ENCODE measurements around the gene CPED1.

CPED1 gene

DNA sequence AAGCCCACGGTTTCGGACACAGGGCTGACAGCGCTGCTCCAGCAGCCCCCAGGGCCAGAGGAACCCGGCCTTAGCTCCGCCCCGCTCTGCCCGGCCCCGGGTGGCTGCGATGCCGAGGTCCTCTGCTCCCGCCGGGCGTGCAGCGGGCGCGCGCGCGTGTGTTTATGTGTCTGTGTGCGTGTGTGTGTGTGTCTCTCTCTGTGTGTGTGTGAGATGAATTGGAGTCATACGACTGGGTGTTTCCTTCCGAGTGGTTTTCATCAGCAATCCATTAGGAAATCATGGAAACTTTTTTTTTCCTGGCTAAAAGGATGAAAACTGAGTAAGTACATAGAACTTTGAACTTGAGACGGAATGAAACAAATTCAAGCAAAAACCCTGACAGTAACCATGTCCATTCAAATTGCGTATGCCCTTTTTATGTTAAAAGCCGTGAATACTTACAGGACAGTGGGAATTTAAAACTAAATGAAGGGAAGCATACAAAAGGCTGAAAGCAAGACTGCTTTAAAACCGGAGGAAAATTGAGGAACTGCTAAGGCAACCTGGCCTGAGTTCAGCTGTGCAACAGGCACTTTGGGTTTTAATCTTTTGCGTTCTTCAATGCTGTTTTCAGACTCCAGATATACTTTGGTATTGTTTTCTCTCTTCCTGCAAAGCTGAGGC is at the start of gene CPED1:
Gene CPED1, plus strand, starts transcription at position 121 of the 666 bp plus-strand sequence. CDS start 911 bp downstream, outside the sequence.
- H3K27me3 Mint-ChIP-seq (ENCODE audit: low read depth), result peaks cover 64% of the 10 kb centered on the region
- peaks cover 11% of the 10 kb centered on the region for H3K4me1 Mint-ChIP-seq (ENCODE audit: low read depth)
- no peak within 1 kb of the TSS for H3K27ac Mint-ChIP-seq
- no peaks in the 10 kb centered on the region for H3K9me3 Mint-ChIP-seq
- peak within 1 kb of the TSS; percentile 67 for H3K4me3 Mint-ChIP-seq
- H3K36me3 Mint-ChIP-seq (ENCODE audit: low read depth), result no peaks in the 10 kb centered on the region

DNA sequence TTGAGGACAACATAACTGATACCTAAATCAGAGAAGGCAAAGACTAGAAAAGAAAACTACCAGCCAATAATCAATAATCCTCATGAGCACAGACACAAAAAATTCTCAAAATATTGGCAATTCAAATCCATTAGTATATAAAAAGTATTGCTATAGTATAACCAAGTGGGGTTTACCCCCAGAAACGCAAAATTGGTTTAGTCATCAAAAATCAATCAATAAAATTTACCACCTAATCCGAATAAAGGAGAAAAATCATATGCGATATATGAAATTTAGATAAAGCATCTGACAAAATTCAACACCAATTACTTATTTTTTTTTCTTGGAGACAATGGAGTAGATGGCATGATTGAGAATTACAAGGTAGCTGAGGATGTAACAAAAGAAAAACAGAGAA is 49.2 kb upstream of the CPED1 start:
- no peaks in the 10 kb centered on the region for H3K9me3 Mint-ChIP-seq
- H3K4me1 Mint-ChIP-seq (ENCODE audit: low read depth), result no peaks in the 10 kb centered on the region
- H3K4me3 Mint-ChIP-seq, result no peak overlapping the region
- H3K36me3 Mint-ChIP-seq (ENCODE audit: low read depth), result no peaks in the 10 kb centered on the region
- H3K27me3 Mint-ChIP-seq (ENCODE audit: low read depth), result peaks cover 19% of the 10 kb centered on the region
- no peak overlapping the region for H3K27ac Mint-ChIP-seq

DNA sequence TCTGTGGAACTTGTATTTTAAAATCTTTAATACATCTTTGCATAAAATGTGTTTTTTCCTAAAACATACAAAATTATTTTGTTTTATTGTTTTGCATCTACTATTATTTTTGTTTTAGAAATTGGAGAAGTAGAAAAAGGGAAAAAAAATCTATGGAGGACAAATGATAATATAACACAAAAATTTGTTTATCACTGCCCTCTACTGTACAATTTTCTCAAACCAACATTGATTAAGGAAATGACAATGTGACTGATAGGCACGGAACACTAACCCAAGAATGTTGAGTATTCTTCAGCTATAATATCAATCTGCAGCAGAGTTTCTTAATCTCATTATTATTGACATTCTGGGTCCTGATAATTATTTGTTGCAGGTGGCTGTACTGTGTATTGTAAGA is 47.4 kb upstream of the CPED1 start:
- Mint-ChIP-seq H3K4me3 (no peak overlapping the region), H3K27ac (no peak overlapping the region), H3K27me3 (ENCODE audit: low read depth) (peaks cover 21% of the 10 kb centered on the region), H3K9me3 (no peaks in the 10 kb centered on the region), H3K4me1 (ENCODE audit: low read depth) (no peaks in the 10 kb centered on the region), H3K36me3 (ENCODE audit: low read depth) (no peaks in the 10 kb centered on the region)

DNA sequence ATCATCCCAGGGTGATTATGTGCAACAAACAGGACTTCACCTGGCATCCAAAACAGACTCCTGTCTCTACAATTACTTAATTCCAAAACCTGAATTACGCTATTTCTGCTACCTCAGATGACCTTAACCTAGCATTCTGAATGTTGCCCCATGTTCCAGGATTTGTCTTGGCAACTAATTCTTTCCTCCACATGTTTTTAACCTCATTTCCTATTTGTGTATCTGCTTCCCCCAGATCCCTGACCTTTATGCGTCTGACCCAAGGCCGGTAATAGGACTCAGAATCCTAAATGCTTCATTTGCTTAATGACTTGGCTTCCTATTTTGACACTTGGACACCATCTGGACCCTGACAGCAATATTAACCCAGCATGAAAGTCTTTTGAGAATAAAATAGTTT is 46.7 kb upstream of the CPED1 start:
- H3K36me3 Mint-ChIP-seq (ENCODE audit: low read depth), result no peaks in the 10 kb centered on the region
- no peaks in the 10 kb centered on the region for H3K9me3 Mint-ChIP-seq
- H3K4me1 Mint-ChIP-seq (ENCODE audit: low read depth), result no peaks in the 10 kb centered on the region
- H3K27ac Mint-ChIP-seq, result no peak overlapping the region
- H3K27me3 Mint-ChIP-seq (ENCODE audit: low read depth), result peaks cover 28% of the 10 kb centered on the region
- no peak overlapping the region for H3K4me3 Mint-ChIP-seq

DNA sequence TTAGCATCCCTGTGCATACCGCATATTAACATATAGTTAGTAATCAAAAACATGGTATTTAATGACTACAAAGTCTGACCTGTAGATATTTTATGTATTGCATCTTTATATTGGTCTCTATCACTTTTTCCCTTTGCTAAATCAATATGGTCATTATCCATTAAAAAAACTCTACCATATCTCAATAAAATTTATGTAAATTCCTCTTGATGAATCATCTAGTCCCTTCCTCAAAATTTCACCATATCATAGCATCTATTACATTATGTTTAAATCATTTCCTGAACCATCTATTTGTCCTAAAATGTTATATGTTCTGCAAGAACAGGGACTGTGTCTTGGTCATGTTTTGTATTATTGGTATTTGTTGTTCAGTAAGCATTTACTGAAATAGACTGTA is 45.6 kb upstream of the CPED1 start:
- H3K27me3 Mint-ChIP-seq (ENCODE audit: low read depth), result peaks cover 31% of the 10 kb centered on the region

DNA sequence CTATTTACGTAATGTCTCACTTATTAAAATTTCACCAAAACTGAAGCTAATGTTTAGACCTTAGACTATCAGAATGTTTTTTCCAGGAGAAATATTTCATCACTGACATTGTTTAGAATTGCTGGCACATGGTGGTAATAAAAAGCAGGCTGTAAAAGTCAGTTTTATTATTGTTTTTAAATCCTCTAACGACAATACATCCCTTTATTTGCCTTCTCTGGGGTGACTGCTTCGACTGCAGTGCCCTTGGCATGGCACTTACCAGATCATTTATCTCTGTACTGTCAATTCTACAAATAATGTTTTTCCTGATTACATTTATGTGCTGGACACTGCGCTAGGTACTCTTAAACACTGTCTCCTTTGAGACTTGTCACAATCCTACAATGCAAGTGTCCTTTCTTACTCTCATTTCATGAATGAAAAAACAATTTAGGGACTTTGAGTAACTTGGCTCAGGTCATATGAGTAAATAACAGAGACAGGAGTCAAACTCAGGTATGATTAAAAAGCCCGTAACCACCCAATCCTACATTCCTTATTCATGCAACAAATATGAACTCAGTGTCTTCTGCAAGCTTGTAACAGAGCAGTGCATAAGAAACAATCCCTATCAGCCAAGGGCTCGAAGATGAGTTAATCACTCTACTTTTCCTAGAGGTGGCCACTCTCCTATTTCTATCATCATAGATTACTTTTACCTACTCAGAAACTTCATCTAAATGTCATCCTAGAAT is 43.5 kb upstream of the CPED1 start:
- peaks cover 7% of the 10 kb centered on the region for H3K4me1 Mint-ChIP-seq (ENCODE audit: low read depth)
- H3K36me3 Mint-ChIP-seq (ENCODE audit: low read depth), result no peaks in the 10 kb centered on the region
- no peak overlapping the region for H3K27ac Mint-ChIP-seq
- H3K27me3 Mint-ChIP-seq (ENCODE audit: low read depth), result peaks cover 31% of the 10 kb centered on the region
- no peaks in the 10 kb centered on the region for H3K9me3 Mint-ChIP-seq
- H3K4me3 Mint-ChIP-seq, result no peak overlapping the region

More for the DNA sequence above, 45.6 kb upstream of the CPED1 start:
- no peaks in the 10 kb centered on the region for H3K36me3 Mint-ChIP-seq (ENCODE audit: low read depth)
- no peaks in the 10 kb centered on the region for H3K9me3 Mint-ChIP-seq
- H3K27ac Mint-ChIP-seq, result no peak overlapping the region
- H3K4me1 Mint-ChIP-seq (ENCODE audit: low read depth), result no peaks in the 10 kb centered on the region
- no peak overlapping the region for H3K4me3 Mint-ChIP-seq

DNA sequence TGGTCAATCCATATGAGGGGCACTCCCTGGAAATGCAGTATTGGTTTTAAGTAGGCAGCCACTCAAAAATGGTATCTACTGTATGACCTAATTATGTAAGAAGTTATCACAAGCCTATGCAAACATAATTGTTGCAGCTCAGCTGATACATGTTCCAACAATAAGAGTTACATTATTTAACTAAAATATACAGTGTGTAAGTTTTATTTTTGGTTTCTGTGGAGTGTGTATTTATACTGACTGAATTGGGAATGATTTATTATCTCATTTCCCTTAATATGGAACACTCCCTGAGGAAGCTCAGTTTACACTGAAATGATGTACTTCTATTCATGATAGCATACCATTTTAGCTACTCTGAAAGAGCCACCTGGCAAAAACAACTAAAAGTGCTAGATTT is 40.5 kb upstream of the CPED1 start:
- peaks cover 24% of the 10 kb centered on the region for H3K27me3 Mint-ChIP-seq (ENCODE audit: low read depth)
- H3K4me1 Mint-ChIP-seq (ENCODE audit: low read depth), result peaks cover 12% of the 10 kb centered on the region
- peaks cover 8% of the 10 kb centered on the region for H3K36me3 Mint-ChIP-seq (ENCODE audit: low read depth)
- no peak overlapping the region for H3K27ac Mint-ChIP-seq
- H3K9me3 Mint-ChIP-seq, result no peaks in the 10 kb centered on the region
- peak overlapping the region; percentile 19 for H3K4me3 Mint-ChIP-seq

DNA sequence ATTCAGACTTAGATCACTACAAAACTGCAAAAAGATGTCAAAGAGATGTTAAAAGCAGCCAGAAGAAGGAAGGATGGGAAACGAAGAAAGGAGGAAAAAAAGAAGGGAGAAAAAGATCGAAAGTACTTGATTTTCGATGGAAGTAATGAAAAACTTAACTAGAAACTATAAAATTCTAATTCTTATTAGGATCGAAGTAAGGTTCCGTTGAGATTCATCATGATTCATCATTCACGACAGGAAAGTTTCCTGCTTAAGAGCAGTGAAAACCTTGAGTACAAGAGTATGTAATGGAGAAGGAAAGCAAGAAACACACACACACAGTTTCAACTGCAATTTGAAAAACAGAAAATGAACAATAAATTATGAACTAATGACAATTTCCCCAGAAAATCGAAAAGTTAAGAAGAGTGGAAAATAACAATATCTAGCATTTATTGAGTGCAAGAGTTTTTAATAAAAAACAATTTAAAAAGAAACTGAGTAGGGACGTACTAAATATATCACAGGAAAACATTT is 39.1 kb upstream of the CPED1 start:
- Mint-ChIP-seq H3K27ac (peak overlapping the region; percentile 96), H3K27me3 (ENCODE audit: low read depth) (peaks cover 24% of the 10 kb centered on the region), H3K36me3 (ENCODE audit: low read depth) (peaks cover 11% of the 10 kb centered on the region), H3K4me3 (peak overlapping the region; percentile 94), H3K4me1 (ENCODE audit: low read depth) (peaks cover 12% of the 10 kb centered on the region), H3K9me3 (no peaks in the 10 kb centered on the region)

DNA sequence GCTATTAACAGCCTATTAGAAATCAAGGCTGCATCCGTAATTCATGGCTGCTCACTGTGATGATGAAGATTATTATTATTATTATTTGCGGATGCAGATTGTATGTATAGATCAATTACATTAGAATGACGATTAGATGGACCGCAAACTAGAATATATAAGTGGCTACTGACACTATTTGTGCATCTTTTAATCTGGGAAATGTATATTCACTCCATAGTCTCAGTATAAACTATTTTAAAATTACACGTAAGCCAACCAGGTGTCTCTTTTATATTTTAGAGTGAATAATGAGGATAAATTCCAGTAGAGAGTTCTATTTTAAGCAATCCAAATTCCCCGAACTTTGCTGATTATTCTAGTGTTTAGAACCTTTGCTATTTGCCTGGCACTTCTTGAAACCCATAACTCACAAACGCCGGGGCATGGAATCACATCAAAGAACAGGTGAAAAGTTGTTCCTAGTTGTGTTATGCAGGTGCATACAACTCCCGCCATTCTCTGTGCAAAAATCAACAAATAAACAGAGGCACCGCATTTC is 38.4 kb upstream of the CPED1 start:
- Mint-ChIP-seq H3K4me1 (ENCODE audit: low read depth) (peaks cover 13% of the 10 kb centered on the region), H3K27ac (peak overlapping the region; percentile 96), H3K4me3 (peak overlapping the region; percentile 94), H3K9me3 (no peaks in the 10 kb centered on the region), H3K27me3 (ENCODE audit: low read depth) (peaks cover 21% of the 10 kb centered on the region), H3K36me3 (ENCODE audit: low read depth) (peaks cover 13% of the 10 kb centered on the region)

DNA sequence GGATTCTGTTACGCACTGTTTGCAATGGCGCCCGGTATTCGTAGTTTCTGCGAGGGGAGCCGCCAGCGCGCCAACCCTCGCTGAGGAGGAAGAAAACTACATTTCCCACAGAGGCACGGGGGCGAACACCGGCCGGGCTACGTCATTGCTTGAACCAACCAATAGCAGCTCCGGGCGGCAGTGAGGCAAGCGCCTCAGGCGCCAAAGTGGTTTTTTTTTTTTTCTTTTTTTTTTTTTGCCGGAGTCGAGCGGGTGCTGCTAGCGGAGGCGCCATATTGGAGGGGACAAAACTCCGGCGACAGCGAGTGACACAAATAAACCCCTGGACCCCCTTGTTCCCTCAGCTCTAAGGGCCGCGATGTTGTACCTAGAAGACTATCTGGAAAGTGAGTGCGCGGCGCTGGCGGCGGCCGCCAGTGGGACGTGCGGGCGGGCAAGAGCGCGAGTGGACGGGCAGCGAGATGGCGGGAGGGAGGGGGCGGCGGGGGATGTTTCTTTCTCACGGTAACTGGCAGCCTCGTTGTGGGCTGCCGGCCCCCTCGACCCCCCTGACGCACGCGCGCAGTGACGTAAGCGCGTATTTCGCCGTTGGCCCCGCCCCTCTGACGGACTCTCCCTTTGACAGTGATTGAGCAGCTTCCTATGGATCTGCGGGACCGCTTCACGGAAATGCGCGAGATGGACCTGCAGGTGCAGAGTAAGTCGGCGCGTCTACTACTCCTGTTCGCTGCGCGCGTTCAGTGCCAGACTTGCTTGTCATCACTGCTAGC is 37.8 kb upstream of the CPED1 start, which contains the start of gene ING3:
Gene ING3, plus strand, starts transcription at position 239 of the 770 bp plus-strand sequence. Its CDS starts 120 bp downstream, at position 359.
- Mint-ChIP-seq H3K4me3 (peak within 1 kb of the TSS; percentile 94), H3K36me3 (ENCODE audit: low read depth) (peaks cover 17% of the 10 kb centered on the region), H3K4me1 (ENCODE audit: low read depth) (peaks cover 15% of the 10 kb centered on the region), H3K27me3 (ENCODE audit: low read depth) (peaks cover 15% of the 10 kb centered on the region), H3K9me3 (no peaks in the 10 kb centered on the region), H3K27ac (peak within 1 kb of the TSS; percentile 96)

DNA sequence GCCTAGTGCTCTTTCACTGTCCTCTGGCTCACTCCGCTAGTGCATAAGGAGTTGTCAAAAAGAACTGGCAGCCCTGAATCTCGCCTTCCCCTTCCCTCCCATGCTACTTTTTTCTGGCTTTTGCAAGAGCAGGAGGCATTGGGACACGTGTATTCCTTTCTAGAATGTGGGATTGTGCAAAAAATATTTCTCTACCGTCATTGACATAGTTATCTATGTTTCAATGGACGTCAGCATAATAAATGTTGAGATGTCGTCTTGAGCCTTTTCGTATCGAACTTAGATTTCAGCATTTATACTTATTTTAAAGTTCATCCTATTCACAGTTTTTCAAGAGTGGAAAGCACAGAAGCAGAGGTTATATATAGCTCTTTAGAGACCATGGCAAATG is 37.2 kb upstream of the CPED1 start:
- Mint-ChIP-seq H3K27ac (peak overlapping the region; percentile 96), H3K4me1 (ENCODE audit: low read depth) (peaks cover 15% of the 10 kb centered on the region), H3K27me3 (ENCODE audit: low read depth) (peaks cover 11% of the 10 kb centered on the region), H3K4me3 (peak overlapping the region; percentile 94), H3K36me3 (ENCODE audit: low read depth) (peaks cover 20% of the 10 kb centered on the region), H3K9me3 (no peaks in the 10 kb centered on the region)

DNA sequence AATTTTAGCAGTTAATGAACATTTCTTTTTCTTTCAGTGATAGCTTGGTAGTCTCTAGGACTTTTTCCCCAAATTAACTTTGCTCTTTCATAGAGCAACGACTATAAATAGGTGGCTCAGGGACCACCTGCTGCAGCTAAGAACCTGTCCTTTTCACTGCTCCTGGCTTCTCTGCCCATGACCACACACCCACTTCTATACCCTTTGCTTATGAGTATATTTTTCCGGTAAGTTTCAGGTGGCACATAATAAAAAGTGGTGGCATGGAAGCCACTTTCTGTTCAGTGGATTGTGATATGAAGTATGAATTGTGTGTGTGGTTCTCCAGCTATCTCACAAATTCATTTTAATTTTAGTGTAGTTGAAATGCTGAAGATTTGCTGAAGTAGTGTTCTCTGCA is 36.7 kb upstream of the CPED1 start:
- H3K4me1 Mint-ChIP-seq (ENCODE audit: low read depth), result peaks cover 15% of the 10 kb centered on the region
- peaks cover 21% of the 10 kb centered on the region for H3K36me3 Mint-ChIP-seq (ENCODE audit: low read depth)
- H3K9me3 Mint-ChIP-seq, result no peaks in the 10 kb centered on the region
- peak overlapping the region; percentile 94 for H3K4me3 Mint-ChIP-seq
- H3K27ac Mint-ChIP-seq, result peak overlapping the region; percentile 76
- H3K27me3 Mint-ChIP-seq (ENCODE audit: low read depth), result peaks cover 7% of the 10 kb centered on the region

DNA sequence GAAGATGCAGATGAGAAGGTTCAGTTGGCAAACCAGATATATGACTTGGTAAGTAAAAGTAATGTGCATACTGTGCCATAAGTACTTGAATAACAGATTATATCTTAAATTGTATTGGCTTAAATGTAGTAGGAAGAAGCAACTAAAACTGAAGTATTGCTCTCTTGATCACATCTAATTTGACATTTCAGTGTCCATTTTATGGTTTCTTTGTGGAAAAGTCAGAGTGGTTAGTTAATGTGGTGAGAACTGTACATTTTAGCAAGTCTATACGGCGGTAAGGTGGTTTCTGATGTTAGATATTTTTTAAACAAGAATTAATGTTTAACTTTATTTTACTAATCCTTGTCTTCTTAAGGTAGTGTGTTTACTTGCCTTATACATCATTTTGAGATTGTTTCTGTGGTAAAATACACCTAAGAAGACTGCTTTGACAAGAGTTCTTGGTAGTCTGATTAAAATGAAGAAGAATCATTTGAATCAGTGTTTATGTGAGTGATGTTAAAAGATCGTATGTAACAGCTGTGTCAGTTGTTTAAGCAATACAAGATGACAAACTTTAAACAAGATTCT is 32.8 kb upstream of the CPED1 start:
- no peak overlapping the region for H3K4me3 Mint-ChIP-seq
- peaks cover 16% of the 10 kb centered on the region for H3K4me1 Mint-ChIP-seq (ENCODE audit: low read depth)
- peaks cover 30% of the 10 kb centered on the region for H3K36me3 Mint-ChIP-seq (ENCODE audit: low read depth)
- no peaks in the 10 kb centered on the region for H3K27me3 Mint-ChIP-seq (ENCODE audit: low read depth)
- no peaks in the 10 kb centered on the region for H3K9me3 Mint-ChIP-seq
- H3K27ac Mint-ChIP-seq, result peak overlapping the region; percentile 68

DNA sequence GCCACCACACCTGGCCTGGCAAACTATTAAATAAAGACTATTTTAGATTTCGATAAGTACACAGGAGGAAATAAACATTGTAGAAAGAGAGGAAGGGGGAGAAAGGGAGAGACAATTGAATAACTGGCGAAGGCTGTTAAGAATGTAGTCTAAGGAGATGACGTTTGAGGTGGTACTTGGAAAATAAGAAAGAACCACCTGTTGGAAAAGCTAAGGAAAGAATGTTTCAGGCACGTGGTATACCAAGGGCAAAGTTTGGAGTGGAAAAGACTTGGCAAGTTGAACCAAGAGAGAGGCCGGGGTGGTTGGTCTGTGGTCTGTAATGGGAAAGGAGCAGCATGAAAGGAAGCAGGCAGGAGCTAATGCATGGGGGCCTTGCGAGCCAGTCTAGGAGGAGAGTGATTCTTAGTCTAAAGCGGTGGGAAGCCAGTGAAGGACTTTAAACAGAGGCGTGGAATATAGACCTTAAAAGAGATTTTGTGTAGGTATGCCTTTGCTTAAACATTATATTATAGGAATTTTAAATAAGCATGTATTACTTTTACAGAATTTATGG is 28.5 kb upstream of the CPED1 start:
- H3K27ac Mint-ChIP-seq, result peak overlapping the region; percentile 43
- H3K4me1 Mint-ChIP-seq (ENCODE audit: low read depth), result peaks cover 12% of the 10 kb centered on the region
- H3K36me3 Mint-ChIP-seq (ENCODE audit: low read depth), result peaks cover 36% of the 10 kb centered on the region
- no peak overlapping the region for H3K4me3 Mint-ChIP-seq
- no peaks in the 10 kb centered on the region for H3K27me3 Mint-ChIP-seq (ENCODE audit: low read depth)
- no peaks in the 10 kb centered on the region for H3K9me3 Mint-ChIP-seq

All from T-helper 1 cell treated with Interleukin-12 subunit alpha and Interleukin-12 subunit beta and Interleukin-4 antibody, amounts not matched to agents 30 μg/mL and 1 μg/mL, for 36 hours (primary cell).